HepG2 (cell line): ENCODE measurements around the gene EPHA6. TPM values are rescaled to one million over a fixed set of nuclear protein-coding genes. Genes with fewer than 3 reads are reported as not detected.

Experiments used
- ATAC-seq: fragments of 200-7000 bp; cut with Tn5 transposase; 3 replicates; pipeline ENCODE4 v1.9.1; 2020; ENCODE audit warnings: mild to moderate bottlenecking, moderate library complexity
- BruUV-seq: library from RNA; stranded (reverse); fragments of 400-500 nt; replicated peaks from 2 replicates; lab custom pipeline; 2021; lab: Mats Ljungman, UMichigan
- CTCF ChIA-PET: fragments of 300-600 bp; formaldehyde crosslinking; extraction: SDS; loops from one replicate; lab custom pipeline; 2021; ENCODE audit warnings: low total read pairs, inconsistent platforms, low intra/inter-chr PET ratio; lab: Yijun Ruan, JAX
- POLR2A ChIA-PET: fragments of 350-600 bp; sonication (Branson Sonifier 250); formaldehyde crosslinking; loops from one replicate; lab custom pipeline; 2020; ENCODE audit warnings: antibody characterized with exemption, inconsistent platforms; lab: Yijun Ruan, JAX
- DNase-seq: peaks from one replicate; pipeline ENCODE4 v3.0.0-alpha.2; 2015; ENCODE audit warnings: low spot score
- FAIRE-seq: peaks from 3 replicates; lab custom pipeline; 2011; peaks lifted over from hg19 to GRCh38; lab: Jason Lieb, UNC
- H2AFZ ChIP-seq: one replicate; pipeline ENCODE4 v1.6.1; 2011; ENCODE audit warnings: low read length, inconsistent platforms
- H3K27ac ChIP-seq: fragments of 300-600 bp; 3 replicates; pipeline ENCODE4 v1.8.0; 2011; ENCODE audit warnings: mixed run types, mild to moderate bottlenecking, mixed read lengths, low read length, inconsistent platforms; ENCODE audit not compliant: insufficient read depth; ENCODE audit errors: extremely low read length
- H3K27me3 ChIP-seq, 2 experiments: fragments of 200-600 bp in 1 of 2; 2 replicates in 1 of 2; 3 replicates in 1 of 2; pipeline versions ENCODE4 v1.6.0 to v1.8.0; 2011; ENCODE audit warnings: low read length in 2 of 2, mild to moderate bottlenecking in 2 of 2, moderate library complexity in 2 of 2, inconsistent platforms in 1 of 2; ENCODE audit not compliant: insufficient read depth in 2 of 2, control insufficient read depth in 1 of 2
- H3K36me3 ChIP-seq, 2 experiments: fragments of 200-600 bp in 1 of 2; replicated peaks in 1 of 2; 2 replicates in 1 of 2; 3 replicates in 1 of 2; pipeline versions ENCODE4 v1.5.1 to v1.8.0; 2011; ENCODE audit warnings: low read length in 2 of 2, inconsistent platforms in 1 of 2; ENCODE audit not compliant: insufficient read depth in 2 of 2, control insufficient read depth in 1 of 2
- H3K4me1 ChIP-seq: 2 replicates; pipeline ENCODE4 v1.5.1; 2012; ENCODE audit warnings: low read length, inconsistent platforms; ENCODE audit not compliant: insufficient read depth
- H3K4me2 ChIP-seq: 2 replicates; pipeline ENCODE4 v1.6.0; 2011; ENCODE audit warnings: low read depth, low read length, inconsistent platforms
- H3K4me3 ChIP-seq, 3 experiments: fragments of 200-600 bp in 1 of 3; sonication (generic), shearing (Covaris generic) in 1 of 3; replicated peaks in 1 of 3; 2 replicates each; pipeline ENCODE4 v1.5.1; 2011 to 2016; ENCODE audit warnings: low read length in 3 of 3, inconsistent platforms in 2 of 3, low read depth in 2 of 3, mild to moderate bottlenecking in 2 of 3, control low read depth in 1 of 3, mixed read lengths in 1 of 3; ENCODE audit not compliant: insufficient read depth in 1 of 3
- H3K79me2 ChIP-seq: one replicate; pipeline ENCODE4 v1.6.1; 2011; ENCODE audit warnings: low read length, inconsistent platforms; ENCODE audit not compliant: insufficient read depth
- H3K9ac ChIP-seq: 2 replicates; pipeline ENCODE4 v1.6.0; 2011; ENCODE audit warnings: mild to moderate bottlenecking, low read depth, low read length, inconsistent platforms; ENCODE audit not compliant: insufficient read depth
- H3K9me3 ChIP-seq: 2 replicates; pipeline ENCODE4 v1.5.1; 2012; ENCODE audit warnings: mild to moderate bottlenecking, low read length
- H4K20me1 ChIP-seq: 2 replicates; pipeline ENCODE4 v1.6.0; 2011; ENCODE audit warnings: inconsistent platforms, mild to moderate bottlenecking, low read length, moderate library complexity; ENCODE audit not compliant: insufficient read depth
- HIC2 ChIP-seq: sonication (generic); formaldehyde crosslinking; IDR thresholded peaks from 2 replicates; pipeline ENCODE4 v1.9.0; 2022; ENCODE audit warnings: low read depth, missing genetic modification reagents
- HMG20B ChIP-seq: conservative IDR thresholded peaks from 2 replicates; pipeline ENCODE4 v1.6.1; 2016; ENCODE audit warnings: missing genetic modification reagents, missing compliant biosample characterization
- HOXA5 ChIP-seq: sonication (generic); formaldehyde crosslinking; IDR thresholded peaks from 2 replicates; pipeline ENCODE4 v1.4.0; 2020; ENCODE audit warnings: missing genetic modification reagents
- MIXL1 ChIP-seq: IDR thresholded peaks from 2 replicates; pipeline ENCODE4 v1.6.1; 2016
- ONECUT2 ChIP-seq: sonication (generic); formaldehyde crosslinking; IDR thresholded peaks from 2 replicates; pipeline ENCODE4 v1.4.0; 2020; ENCODE audit warnings: missing genetic modification reagents
- RBM22 ChIP-seq: fragments of 200-400 bp; formaldehyde crosslinking; optimal IDR thresholded peaks from 2 replicates; pipeline ENCODE3; 2017; ENCODE audit warnings: mild to moderate bottlenecking, low read length, moderate library complexity
- TRAFD1 ChIP-seq: sonication (generic); formaldehyde crosslinking; IDR thresholded peaks from 2 replicates; pipeline ENCODE4 v1.5.1; 2020; ENCODE audit warnings: missing genetic modification reagents, mild to moderate bottlenecking, borderline replicate concordance
- ZNF407 ChIP-seq: sonication (generic); formaldehyde crosslinking; IDR thresholded peaks from one replicate; pipeline ENCODE4 v1.5.1; 2020; ENCODE audit warnings: mild to moderate bottlenecking, missing genetic modification reagents; ENCODE audit errors: not compliant biosample characterization
- ZNF431 ChIP-seq: sonication (generic); formaldehyde crosslinking; IDR thresholded peaks from 2 replicates; pipeline ENCODE4 v1.9.0; 2022; ENCODE audit warnings: missing genetic modification reagents, low read depth, mild to moderate bottlenecking, borderline replicate concordance
- ZNF772 ChIP-seq: sonication (generic); formaldehyde crosslinking; IDR thresholded peaks from 2 replicates; pipeline ENCODE4 v1.5.0; 2020; ENCODE audit warnings: mild to moderate bottlenecking, missing genetic modification reagents
- ZSCAN20 ChIP-seq: sonication (generic); formaldehyde crosslinking; IDR thresholded peaks from 2 replicates; pipeline ENCODE4 v1.4.0; 2020; ENCODE audit warnings: missing genetic modification reagents, mild to moderate bottlenecking, borderline replicate concordance
- WGBS: methylation state at CpG from one replicate; pipeline ENCODE4 v1.1.6; 2017; ENCODE audit warnings: low lambda C conversion rate; 5-methylcytosine and 5-hydroxymethylcytosine counted together
- in situ Hi-C: cut with HindIII; loops from 2 replicates; pipeline ENCODE4 v1.10.0; 2017; ENCODE audit warnings: low pct_unique_long_range_greater_than_20kb; ENCODE audit not compliant: extremely low pct_ligation_motif_present
- intact Hi-C: fragments of 100-400 bp; cut with micrococcal nuclease; formaldehyde crosslinking; loops from one replicate; pipeline ENCODE4 v1.10.0; 2022; ENCODE audit not compliant: unreplicated experiment
- polyA plus RNA-seq, 8 experiments: library from polyadenylated mRNA; depleted of rRNA in 3 of 8; stranded (reverse) in 7 of 8; unstranded in 1 of 8; fragments of >200 nt; fragmentation: Illumina TruSeq in 4 of 8; extraction: Trizol in 4 of 8; gene quantifications; 2 replicates each; pipeline versions ENCODE4 v1.2.1 to v1.2.3, GENCODE V29; 2011 to 2016; ENCODE audit warnings: low read depth in 4 of 8, missing spikeins in 1 of 8, mixed read lengths in 1 of 8; ENCODE audit not compliant: insufficient read depth in 1 of 8
- total RNA-seq, 5 experiments: library from RNA; depleted of rRNA; stranded (reverse); fragments of >200 nt; fragmentation: Illumina TruSeq; extraction: Trizol; gene quantifications; 2 replicates each; pipeline ENCODE4 v1.2.3, GENCODE V29; 2016; ENCODE audit warnings: low read depth in 1 of 5

EPHA6 gene
- total and polyA plus RNA-seq, 2 of the 13 experiments (the other 11 are each of a cell fraction or from before 2014, with no cell fraction given) = not detected

- ChIA-PET POLR2A (no interaction called here), CTCF (no interaction called here)
- Histone ChIP-seq H3K9ac (no peak overlapping the region), H3K27ac (no peak overlapping the region), H3K4me3 (no peak overlapping the region), H3K4me2 (no peak overlapping the region), H4K20me1 (no peaks in the 10 kb centered on the region), H2AFZ (no peak overlapping the region), H3K4me1 (no peaks in the 10 kb centered on the region), H3K9me3 (no peaks in the 10 kb centered on the region), H3K36me3 (no peaks in the 10 kb centered on the region), H3K79me2 (no peaks in the 10 kb centered on the region), H3K27me3 (no peaks in the 10 kb centered on the region)
- TF ChIP-seq ZSCAN20 = no peak
- no peak for TF ChIP-seq HIC2 (CRISPR knock-in tag)
- no peak for TF ChIP-seq RBM22
- no peak for TF ChIP-seq HMG20B (CRISPR knock-in tag)
- no peak for TF ChIP-seq MIXL1
- TF ChIP-seq TRAFD1 (CRISPR knock-in tag) = no peak
- TF ChIP-seq HOXA5 (CRISPR knock-in tag) = no peak
- no peak for TF ChIP-seq ZNF407 (CRISPR knock-in tag)
- no peak for TF ChIP-seq ZNF772 (CRISPR knock-in tag)
- TF ChIP-seq ZNF431 = no peak
- no peak for TF ChIP-seq ONECUT2
- FAIRE-seq = no peak
- in situ Hi-C loops (no loop called here), intact Hi-C loops (no loop called here)
- no TSS peak for BruUV-seq
- DNase-seq = no peak
- ATAC-seq = no peak
- 0% methylated on average over 2 of the region's 2 CpGs for WGBS
Measured at GRCh38 chr3:97432914-97433313, 618.5 kb downstream of the EPHA6 start.
